Lower leg skin (tissue), 3 donors: Measurements from ENCODE around the gene CYS1.

ENCODE experiments used
- POLR2A ChIP-seq, 2 donors: fragments of 450-650 bp; IDR thresholded peaks; one replicate each; pipeline ENCODE4 v1.6.1; 2016 to 2017; ENCODE audit warnings: antibody characterized with exemption in 2 of 2, mild to moderate bottlenecking in 1 of 2, moderate library complexity in 1 of 2
- TF ChIP-seq, protein P1 (sequence below), 3 donors: fragments of 450-650 bp; IDR thresholded peaks; one replicate each; pipeline ENCODE4 v1.5.1; 2016; ENCODE audit warnings: antibody characterized with exemption in 3 of 3, mild to moderate bottlenecking in 3 of 3, moderate library complexity in 2 of 3

GRCh38 chr2:10063566-10063965 is 16.6 kb downstream of the CYS1 start:
- TF ChIP-seq, protein P1, sequence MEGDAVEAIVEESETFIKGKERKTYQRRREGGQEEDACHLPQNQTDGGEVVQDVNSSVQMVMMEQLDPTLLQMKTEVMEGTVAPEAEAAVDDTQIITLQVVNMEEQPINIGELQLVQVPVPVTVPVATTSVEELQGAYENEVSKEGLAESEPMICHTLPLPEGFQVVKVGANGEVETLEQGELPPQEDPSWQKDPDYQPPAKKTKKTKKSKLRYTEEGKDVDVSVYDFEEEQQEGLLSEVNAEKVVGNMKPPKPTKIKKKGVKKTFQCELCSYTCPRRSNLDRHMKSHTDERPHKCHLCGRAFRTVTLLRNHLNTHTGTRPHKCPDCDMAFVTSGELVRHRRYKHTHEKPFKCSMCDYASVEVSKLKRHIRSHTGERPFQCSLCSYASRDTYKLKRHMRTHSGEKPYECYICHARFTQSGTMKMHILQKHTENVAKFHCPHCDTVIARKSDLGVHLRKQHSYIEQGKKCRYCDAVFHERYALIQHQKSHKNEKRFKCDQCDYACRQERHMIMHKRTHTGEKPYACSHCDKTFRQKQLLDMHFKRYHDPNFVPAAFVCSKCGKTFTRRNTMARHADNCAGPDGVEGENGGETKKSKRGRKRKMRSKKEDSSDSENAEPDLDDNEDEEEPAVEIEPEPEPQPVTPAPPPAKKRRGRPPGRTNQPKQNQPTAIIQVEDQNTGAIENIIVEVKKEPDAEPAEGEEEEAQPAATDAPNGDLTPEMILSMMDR (IDR thresholded peaks at IDR 0.05): no peak
- TF ChIP-seq POLR2A (IDR thresholded peaks at IDR 0.05): no peak
